GM12878 (cell line): Measurements from ENCODE around the gene UGT2B28. TPM values are rescaled to one million over a fixed set of nuclear protein-coding genes. Genes with fewer than 3 reads are reported as not detected.
"Not testable (repeated sequence)": the region's sequence is repeated elsewhere in the genome, so short reads cannot be mapped to it uniquely, and the experiment has no call there.

ENCODE experiments used
- ATAC-seq: fragments of 200-7000 bp; cut with Tn5 transposase; 3 replicates; pipeline ENCODE4 v1.9.1; 2020; ENCODE audit warnings: mild to moderate bottlenecking, moderate library complexity
- BruUV-seq: library from RNA; stranded (reverse); fragments of 400-500 nt; replicated peaks from 2 replicates; lab custom pipeline; 2021; lab: Mats Ljungman, UMichigan
- CTCF ChIA-PET: fragments of 300-600 bp; sonication (Branson Sonifier 250); formaldehyde crosslinking; extraction: SDS; loops from one replicate; lab custom pipeline; 2021; ENCODE audit warnings: inconsistent platforms; lab: Yijun Ruan, JAX
- POLR2A ChIA-PET: fragments of 350-600 bp; formaldehyde crosslinking; extraction: SDS; loops from one replicate; lab custom pipeline; 2021; ENCODE audit warnings: inconsistent platforms; lab: Charles Lee
- RAD21 ChIA-PET: fragments of 300-600 bp; sonication (Branson Sonifier 250); formaldehyde crosslinking; loops from one replicate; lab custom pipeline; 2023; ENCODE audit warnings: antibody characterized with exemption; ENCODE audit not compliant: unreplicated experiment; lab: Charles Lee
- SMC1A ChIA-PET: fragments of 300-600 bp; sonication (Branson Sonifier 250); formaldehyde crosslinking; loops from one replicate; lab custom pipeline; 2023; ENCODE audit not compliant: unreplicated experiment, uncharacterized antibody; lab: Charles Lee
- DNase-seq: peaks from one replicate; pipeline ENCODE4 v3.0.0-alpha.2; 2011; ENCODE audit warnings: low read depth, low spot score
- FAIRE-seq: peaks from 3 replicates; lab custom pipeline; 2011; peaks lifted over from hg19 to GRCh38; lab: Jason Lieb, UNC
- H2AFZ ChIP-seq: 2 replicates; pipeline ENCODE4 v1.6.0; 2011; ENCODE audit warnings: low read depth, low read length, control low read depth; ENCODE audit not compliant: control insufficient read depth
- H3K27ac ChIP-seq: 2 replicates; pipeline ENCODE4 v1.5.1; 2011; ENCODE audit warnings: control low read depth; ENCODE audit not compliant: control insufficient read depth, insufficient read depth
- H3K27me3 ChIP-seq, 2 experiments: replicated peaks in 1 of 2; 2 replicates each; pipeline versions ENCODE4 v1.6.0 to v1.6.1; 2011; ENCODE audit warnings: low read length in 1 of 2; ENCODE audit not compliant: control insufficient read depth in 2 of 2, insufficient read depth in 2 of 2
- H3K36me3 ChIP-seq, 2 experiments: 2 replicates each; pipeline ENCODE4 v1.5.1; 2011; ENCODE audit warnings: low read length in 1 of 2; ENCODE audit not compliant: control insufficient read depth in 2 of 2, insufficient read depth in 2 of 2
- H3K4me1 ChIP-seq: 2 replicates; pipeline ENCODE4 v1.6.1; 2011; ENCODE audit warnings: mild to moderate bottlenecking, low read length, moderate library complexity, mixed read lengths; ENCODE audit not compliant: control insufficient read depth, insufficient read depth
- H3K4me2 ChIP-seq: 2 replicates; pipeline ENCODE4 v1.6.0; 2011; ENCODE audit warnings: control low read depth; ENCODE audit not compliant: control insufficient read depth, insufficient read depth
- H3K4me3 ChIP-seq: fragments of 200-600 bp; sonication (generic); 2 replicates; pipeline ENCODE4 v1.5.1; 2016
- H3K79me2 ChIP-seq: 2 replicates; pipeline ENCODE4 v1.6.0; 2011; ENCODE audit warnings: low read length; ENCODE audit not compliant: control insufficient read depth, insufficient read depth
- H3K9ac ChIP-seq: 2 replicates; pipeline ENCODE4 v1.8.0; 2011; ENCODE audit warnings: low read length, control low read depth, mixed read lengths; ENCODE audit not compliant: control insufficient read depth, insufficient read depth
- H3K9me3 ChIP-seq: replicated peaks from 3 replicates; pipeline ENCODE4 v1.5.1; 2011; ENCODE audit warnings: mild to moderate bottlenecking, low read length; ENCODE audit not compliant: control insufficient read depth, insufficient read depth
- H4K20me1 ChIP-seq: 2 replicates; pipeline ENCODE4 v1.6.0; 2011; ENCODE audit not compliant: control insufficient read depth, insufficient read depth
- BHLHE40 ChIP-seq, 2 experiments: fragments of 450-650 bp in 1 of 2; IDR thresholded peaks; 2 replicates each; pipeline ENCODE4 v1.6.1; 2011 to 2017; ENCODE audit warnings: low read depth in 2 of 2, borderline replicate concordance in 1 of 2, improper control_type of control experiment in 1 of 2, low read length in 1 of 2, mild to moderate bottlenecking in 1 of 2
- CBFB ChIP-seq: IDR thresholded peaks from 2 replicates; pipeline ENCODE4 v1.6.1; 2016; ENCODE audit warnings: antibody characterized with exemption, low read depth
- EP300 ChIP-seq, 2 experiments: fragments of 150-350 bp in 1 of 2; IDR thresholded peaks; 2 replicates each; pipeline ENCODE4 v1.6.1; 2011 to 2012; ENCODE audit warnings: low read depth in 2 of 2, low read length in 2 of 2, borderline replicate concordance in 1 of 2, improper control_type of control experiment in 1 of 2, inconsistent platforms in 1 of 2; ENCODE audit not compliant: control insufficient read depth in 1 of 2
- KAT2A ChIP-seq: conservative IDR thresholded peaks from 2 replicates; pipeline ENCODE4 v1.6.1; 2011; ENCODE audit warnings: low read depth, low read length; ENCODE audit not compliant: control insufficient read depth
- KLF5 ChIP-seq: fragments of 450-650 bp; IDR thresholded peaks from 2 replicates; pipeline ENCODE4 v1.6.1; 2014; ENCODE audit warnings: mild to moderate bottlenecking; ENCODE audit not compliant: partially characterized antibody
- MTA3 ChIP-seq: IDR thresholded peaks from 2 replicates; pipeline ENCODE4 v1.6.1; 2012; ENCODE audit warnings: low read length, inconsistent platforms, borderline replicate concordance
- NRF1 ChIP-seq: conservative IDR thresholded peaks from 2 replicates; pipeline ENCODE4 v1.6.1; 2011; ENCODE audit warnings: mild to moderate bottlenecking, low read depth, low read length, improper control_type of control experiment
- RAD21 ChIP-seq: IDR thresholded peaks from 2 replicates; pipeline ENCODE4 v1.6.1; 2011; ENCODE audit warnings: mild to moderate bottlenecking, low read depth, low read length, moderate library complexity; ENCODE audit not compliant: insufficient read depth
- RAD51 ChIP-seq: fragments of 450-650 bp; IDR thresholded peaks from 2 replicates; pipeline ENCODE4 v1.6.1; 2016; ENCODE audit warnings: moderate library complexity, mild to moderate bottlenecking, inconsistent platforms
- RCOR1 ChIP-seq: conservative IDR thresholded peaks from 2 replicates; pipeline ENCODE4 v1.6.1; 2012; ENCODE audit warnings: low read depth, low read length, improper control_type of control experiment
- RFX5 ChIP-seq: IDR thresholded peaks from 2 replicates; pipeline ENCODE4 v1.6.1; 2011; ENCODE audit warnings: low read depth, low read length, improper control_type of control experiment
- SIN3A ChIP-seq: IDR thresholded peaks from 2 replicates; pipeline ENCODE4 v1.6.1; 2012; ENCODE audit warnings: low read depth, low read length, improper control_type of control experiment
- SREBF2 ChIP-seq: IDR thresholded peaks from 2 replicates; pipeline ENCODE4 v1.6.1; 2012; ENCODE audit warnings: mild to moderate bottlenecking, low read length
- SRF ChIP-seq, 2 experiments: IDR thresholded peaks; 2 replicates each; pipeline ENCODE4 v1.6.1; 2011; ENCODE audit warnings: low read depth in 2 of 2, low read length in 2 of 2, mild to moderate bottlenecking in 1 of 2, moderate library complexity in 1 of 2
- WGBS: methylation state at CpG from one replicate; pipeline ENCODE4 v1.1.6; 2016; ENCODE audit warnings: low lambda C conversion rate; ENCODE audit not compliant: insufficient replicate concordance, insufficient coverage; ENCODE audit errors: missing lambda C conversion rate; 5-methylcytosine and 5-hydroxymethylcytosine counted together
- in situ Hi-C: fragments of 300-500 bp; cut with MboI; formaldehyde crosslinking; loops from 9 replicates; pipeline ENCODE4 v1.14.3; 2018; ENCODE audit warnings: mixed read lengths
- intact Hi-C: fragments of 100-400 bp; cut with micrococcal nuclease; formaldehyde crosslinking; loops from one replicate; pipeline ENCODE4 v1.14.2; 2022; ENCODE audit not compliant: unreplicated experiment
- polyA plus RNA-seq, 11 experiments: library from polyadenylated mRNA; depleted of rRNA in 4 of 11; unstranded in 6 of 11; stranded (reverse) in 5 of 11; fragments of >200 nt; fragmentation: Nextera tagmentation in 4 of 11; fragmentation: Illumina TruSeq in 1 of 11; extraction: Ambion mirVana in 4 of 11; extraction: Trizol in 1 of 11; gene quantifications; 1 replicate in 1 of 11; 2 replicates in 10 of 11; pipeline versions ENCODE4 v1.2.1 to v1.2.3, GENCODE V29; 2011 to 2016; ENCODE audit warnings: inconsistent platforms in 2 of 11, missing spikeins in 2 of 11, low read depth in 1 of 11
- total RNA-seq, 4 experiments: library from RNA; depleted of rRNA in 3 of 4; stranded (reverse); fragments of >200 nt in 3 of 4; fragmentation: Illumina TruSeq in 1 of 4; extraction: Trizol in 1 of 4; gene quantifications; 2 replicates each; pipeline versions ENCODE4 v1.2.1 to v1.2.3, GENCODE V29; 2013 to 2021
- TF ChIP-seq, protein P1 (sequence below): fragments of 450-650 bp; formaldehyde crosslinking; IDR thresholded peaks from 2 replicates; pipeline ENCODE4 v1.5.0; 2022; ENCODE audit warnings: mild to moderate bottlenecking, missing genetic modification characterization
- TF ChIP-seq, protein P2 (sequence below): fragments of 450-650 bp; conservative IDR thresholded peaks from 2 replicates; pipeline ENCODE4 v1.6.1; 2017; ENCODE audit warnings: mild to moderate bottlenecking, moderate library complexity

Gene UGT2B28
- total and polyA plus RNA-seq, 10 of the 15 experiments (the other 5 are each of a cell fraction or from before 2014, with no cell fraction given), result not detected

DNA sequence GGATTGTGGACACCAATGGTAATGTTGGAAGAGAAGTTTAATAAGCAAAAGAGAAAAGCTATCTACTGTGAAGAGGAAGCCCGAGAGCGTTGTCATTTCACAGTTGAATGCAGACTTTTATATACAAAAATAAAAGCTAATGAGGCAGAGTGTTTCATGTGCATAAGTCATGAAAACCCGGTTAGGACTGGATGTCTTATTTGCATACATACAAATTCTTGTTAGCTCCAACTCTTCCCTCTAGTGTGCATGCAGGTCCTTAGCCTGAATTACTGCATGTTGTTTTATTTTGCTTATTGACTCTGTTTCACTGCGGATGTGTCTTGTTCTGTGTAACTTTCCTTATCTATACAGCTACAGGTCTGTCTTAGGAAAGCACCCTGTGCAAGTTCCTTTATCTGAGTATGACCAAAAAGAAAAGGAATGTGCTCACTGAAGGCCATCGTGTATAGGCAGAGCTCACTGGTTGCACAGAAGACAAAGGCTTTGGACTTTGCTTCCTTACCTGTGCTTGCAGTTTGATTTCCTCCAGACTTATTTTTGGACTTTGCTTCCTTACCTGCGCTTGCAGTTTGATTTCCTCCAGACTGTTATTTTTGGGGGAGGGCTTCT is 40.6 kb upstream of the UGT2B28 start:
- no TSS peak for BruUV-seq

DNA sequence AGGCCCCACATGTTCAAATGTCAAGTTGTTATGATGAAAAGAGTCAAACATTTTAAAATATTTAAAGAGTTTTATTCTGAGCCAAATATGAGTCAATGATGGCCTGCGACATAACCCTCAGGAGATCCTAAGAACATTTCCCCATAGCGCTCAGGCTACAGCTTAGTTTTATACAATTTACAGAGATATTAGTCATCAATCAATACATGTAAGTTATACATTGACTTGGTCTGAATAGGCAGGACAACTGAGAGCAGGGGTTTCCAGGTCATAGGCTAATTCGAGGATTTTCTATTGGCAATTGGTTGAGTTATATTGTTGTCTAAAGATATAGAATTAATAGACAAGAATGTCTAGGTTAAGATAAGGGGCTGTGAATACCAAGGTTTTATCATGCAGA is 39.5 kb upstream of the UGT2B28 start:
- BruUV-seq, H3K4me2 ChIP-seq, H3K4me3 ChIP-seq, DNase-seq, CTCF ChIA-PET, FAIRE-seq, POLR2A ChIA-PET, H3K9me3 ChIP-seq, H3K9ac ChIP-seq, H3K27ac ChIP-seq, H3K79me2 ChIP-seq, H3K27me3 ChIP-seq, RAD21 ChIA-PET, in situ Hi-C loops, H4K20me1 ChIP-seq, ATAC-seq, H3K4me1 ChIP-seq, H2AFZ ChIP-seq, H3K36me3 ChIP-seq: not testable (repeated sequence)
- SMC1A ChIA-PET, result interaction anchor here (1.2 kb wide), 1 partner anchor 10 kb away, joined by 3 read pairs; no protein-coding TSS in a partner anchor
- intact Hi-C loops, result loop anchor here (2.0 kb wide), 1 partner anchor 66 kb away; no protein-coding TSS in a partner anchor
- WGBS, result 25% methylated on average over 3 of the region's 3 CpGs

More for the DNA sequence above, 40.6 kb upstream of the UGT2B28 start:
- Histone ChIP-seq H3K9me3 (no peaks in the 10 kb centered on the region), H2AFZ (no peak overlapping the region), H3K27ac (no peak overlapping the region), H3K79me2 (no peaks in the 10 kb centered on the region), H3K4me1 (no peaks in the 10 kb centered on the region), H4K20me1 (no peaks in the 10 kb centered on the region), H3K4me2 (no peak overlapping the region), H3K4me3 (no peak overlapping the region), H3K27me3 (no peaks in the 10 kb centered on the region)
- intact Hi-C loops (loop anchor here (2.0 kb wide), 1 partner anchor 67 kb away; no protein-coding TSS in a partner anchor), in situ Hi-C loops (no loop called here)
- WGBS, result 6% methylated on average over 6 of the region's 6 CpGs
- ChIA-PET POLR2A (no interaction called here), SMC1A (interaction anchor here (1.2 kb wide), 1 partner anchor 8 kb away, joined by 3 read pairs; no protein-coding TSS in a partner anchor)
- no peak for ATAC-seq
- no peak for FAIRE-seq
- TF ChIP-seq CBFB, result no peak
- TF ChIP-seq, protein P1, sequence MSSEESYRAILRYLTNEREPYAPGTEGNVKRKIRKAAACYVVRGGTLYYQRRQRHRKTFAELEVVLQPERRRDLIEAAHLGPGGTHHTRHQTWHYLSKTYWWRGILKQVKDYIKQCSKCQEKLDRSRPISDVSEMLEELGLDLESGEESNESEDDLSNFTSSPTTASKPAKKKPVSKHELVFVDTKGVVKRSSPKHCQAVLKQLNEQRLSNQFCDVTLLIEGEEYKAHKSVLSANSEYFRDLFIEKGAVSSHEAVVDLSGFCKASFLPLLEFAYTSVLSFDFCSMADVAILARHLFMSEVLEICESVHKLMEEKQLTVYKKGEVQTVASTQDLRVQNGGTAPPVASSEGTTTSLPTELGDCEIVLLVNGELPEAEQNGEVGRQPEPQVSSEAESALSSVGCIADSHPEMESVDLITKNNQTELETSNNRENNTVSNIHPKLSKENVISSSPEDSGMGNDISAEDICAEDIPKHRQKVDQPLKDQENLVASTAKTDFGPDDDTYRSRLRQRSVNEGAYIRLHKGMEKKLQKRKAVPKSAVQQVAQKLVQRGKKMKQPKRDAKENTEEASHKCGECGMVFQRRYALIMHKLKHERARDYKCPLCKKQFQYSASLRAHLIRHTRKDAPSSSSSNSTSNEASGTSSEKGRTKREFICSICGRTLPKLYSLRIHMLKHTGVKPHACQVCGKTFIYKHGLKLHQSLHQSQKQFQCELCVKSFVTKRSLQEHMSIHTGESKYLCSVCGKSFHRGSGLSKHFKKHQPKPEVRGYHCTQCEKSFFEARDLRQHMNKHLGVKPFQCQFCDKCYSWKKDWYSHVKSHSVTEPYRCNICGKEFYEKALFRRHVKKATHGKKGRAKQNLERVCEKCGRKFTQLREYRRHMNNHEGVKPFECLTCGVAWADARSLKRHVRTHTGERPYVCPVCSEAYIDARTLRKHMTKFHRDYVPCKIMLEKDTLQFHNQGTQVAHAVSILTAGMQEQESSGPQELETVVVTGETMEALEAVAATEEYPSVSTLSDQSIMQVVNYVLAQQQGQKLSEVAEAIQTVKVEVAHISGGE, result no peak
- no peak for TF ChIP-seq SREBF2
- TF ChIP-seq RAD51, result no peak
- no peak for TF ChIP-seq RCOR1
- TF ChIP-seq SIN3A, result no peak
- no peak for TF ChIP-seq KLF5
- TF ChIP-seq, protein P2, sequence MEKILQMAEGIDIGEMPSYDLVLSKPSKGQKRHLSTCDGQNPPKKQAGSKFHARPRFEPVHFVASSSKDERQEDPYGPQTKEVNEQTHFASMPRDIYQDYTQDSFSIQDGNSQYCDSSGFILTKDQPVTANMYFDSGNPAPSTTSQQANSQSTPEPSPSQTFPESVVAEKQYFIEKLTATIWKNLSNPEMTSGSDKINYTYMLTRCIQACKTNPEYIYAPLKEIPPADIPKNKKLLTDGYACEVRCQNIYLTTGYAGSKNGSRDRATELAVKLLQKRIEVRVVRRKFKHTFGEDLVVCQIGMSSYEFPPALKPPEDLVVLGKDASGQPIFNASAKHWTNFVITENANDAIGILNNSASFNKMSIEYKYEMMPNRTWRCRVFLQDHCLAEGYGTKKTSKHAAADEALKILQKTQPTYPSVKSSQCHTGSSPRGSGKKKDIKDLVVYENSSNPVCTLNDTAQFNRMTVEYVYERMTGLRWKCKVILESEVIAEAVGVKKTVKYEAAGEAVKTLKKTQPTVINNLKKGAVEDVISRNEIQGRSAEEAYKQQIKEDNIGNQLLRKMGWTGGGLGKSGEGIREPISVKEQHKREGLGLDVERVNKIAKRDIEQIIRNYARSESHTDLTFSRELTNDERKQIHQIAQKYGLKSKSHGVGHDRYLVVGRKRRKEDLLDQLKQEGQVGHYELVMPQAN, result no peak
- no peak for TF ChIP-seq MTA3
- TF ChIP-seq KAT2A, result no peak
- no peak for TF ChIP-seq EP300 (IDR thresholded peaks at IDR 0.05; ENCODE audit: borderline replicate concordance in 1 of 2, control insufficient read depth in 1 of 2, low read depth in 2 of 2, low read length in 2 of 2)
- no peak for TF ChIP-seq RFX5
- TF ChIP-seq RAD21, result no peak
- TF ChIP-seq SRF (IDR thresholded peaks at IDR 0.05; ENCODE audit: low read depth in 2 of 2, low read length in 2 of 2), result no peak
- TF ChIP-seq BHLHE40 (IDR thresholded peaks at IDR 0.05; ENCODE audit: borderline replicate concordance in 1 of 2, low read depth in 2 of 2, low read length in 1 of 2), result no peak
- no peak for TF ChIP-seq NRF1
- TF ChIP-seq, all 136 proteins: peak for 0
- DNase-seq, result no peak
- ChIA-PET CTCF (interaction anchor here (0.6 kb wide), 1 partner anchor 130 kb away, joined by 3 read pairs; no protein-coding TSS in a partner anchor), RAD21 (no interaction called here)
- no peaks in the 10 kb centered on the region for H3K36me3 ChIP-seq
- no peak overlapping the region for H3K9ac ChIP-seq
